Activated naive CD4-positive, alpha-beta T cell treated with anti-CD3 and anti-CD28 coated beads, Interleukin-2, amount 50 U/mL, for 16 hours (primary cell): ENCODE measurements around the gene ASB6.
"Not testable (repeated sequence)": the region's sequence is repeated elsewhere in the genome, so short reads cannot be mapped to it uniquely, and the experiment has no call there.

Experiments
- DNase-seq: peaks from one replicate; pipeline ENCODE4 v3.0.0-alpha.2; 2020

The ASB6 gene

GRCh38 chr9:129604766-129605163 is 37.2 kb downstream of the ASB6 start:
- no peak for DNase-seq

GRCh38 chr9:129604056-129604765 is 37.7 kb downstream of the ASB6 start:
- no peak for DNase-seq

- DNase-seq = no peak
These were observed 39.1 kb downstream of the ASB6 start for GRCh38 chr9:129602598-129603415.

GRCh38 chr9:129601082-129601674 is 40.8 kb downstream of the ASB6 start:
- no peak for DNase-seq

GRCh38 chr9:129598089-129598596 is 43.8 kb downstream of the ASB6 start:
- no peak for DNase-seq

GRCh38 chr9:129597355-129598088 is 44.4 kb downstream of the ASB6 start:
- no peak for DNase-seq

GRCh38 chr9:129596541-129597331 is 45.2 kb downstream of the ASB6 start:
- DNase-seq = no peak

- DNase-seq = no peak
These were observed 45.9 kb downstream of the ASB6 start for GRCh38 chr9:129595903-129596540.

- no peak for DNase-seq
These were observed 46.6 kb downstream of the ASB6 start for GRCh38 chr9:129595311-129595741.

GRCh38 chr9:129594632-129595031 is 47.3 kb downstream of the ASB6 start:
- DNase-seq = no peak

GRCh38 chr9:129592790-129593189 is 49.2 kb downstream of the ASB6 start:
- not testable (repeated sequence) for DNase-seq

- DNase-seq = no peak
These were observed 50.0 kb downstream of the ASB6 start for GRCh38 chr9:129591916-129592315.

- no peak for DNase-seq
These were observed 51.5 kb downstream of the ASB6 start for GRCh38 chr9:129590466-129590865.

- no peak for DNase-seq
These were observed 54.3 kb downstream of the ASB6 start for GRCh38 chr9:129587487-129588262.

- DNase-seq = no peak
These were observed 55.3 kb downstream of the ASB6 start for GRCh38 chr9:129586685-129587084.

- DNase-seq = no peak
These were observed 55.7 kb downstream of the ASB6 start for GRCh38 chr9:129586245-129586644.

GRCh38 chr9:129585352-129585751 is 56.6 kb downstream of the ASB6 start:
- DNase-seq = no peak
